SK-N-SH (cell line): Measurements from ENCODE around the gene IDH3A.

Experiments
- CTCF ChIP-seq: fragments of 200-600 bp; sonication (generic); IDR thresholded peaks from 2 replicates; pipeline ENCODE4 v1.6.1; 2017; ENCODE audit warnings: antibody characterized with exemption, mild to moderate bottlenecking, moderate library complexity
- EP300 ChIP-seq, 2 experiments: IDR thresholded peaks; 2 replicates each; pipeline versions ENCODE4 v1.4.0 to v1.6.1; 2012; ENCODE audit warnings: borderline replicate concordance in 1 of 2, low read depth in 1 of 2, low read length in 1 of 2
- FOSL2 ChIP-seq: IDR thresholded peaks from 2 replicates; pipeline ENCODE4 v1.4.0; 2012; ENCODE audit warnings: low read depth, mild to moderate bottlenecking, moderate library complexity, borderline replicate concordance
- FOXM1 ChIP-seq: IDR thresholded peaks from 2 replicates; pipeline ENCODE4 v1.4.0; 2012; ENCODE audit warnings: low read depth, mild to moderate bottlenecking
- GATA2 ChIP-seq: sonication (generic); formaldehyde crosslinking; IDR thresholded peaks from 2 replicates; pipeline ENCODE4 v1.5.0; 2020; ENCODE audit warnings: mild to moderate bottlenecking, missing genetic modification reagents
- IRF3 ChIP-seq: fragments of 150-350 bp; IDR thresholded peaks from 2 replicates; pipeline ENCODE4 v1.6.1; 2016; ENCODE audit warnings: mild to moderate bottlenecking, low read depth, low read length
- JUND ChIP-seq: IDR thresholded peaks from 2 replicates; pipeline ENCODE4 v1.4.0; 2012
- MAX ChIP-seq: IDR thresholded peaks from 2 replicates; pipeline ENCODE4 v1.4.0; 2012; ENCODE audit warnings: low read depth
- POLR2AphosphoS5 ChIP-seq: IDR thresholded peaks from 2 replicates; pipeline ENCODE4 v1.6.1; 2012; ENCODE audit warnings: low read depth, low read length
- REST ChIP-seq: IDR thresholded peaks from 2 replicates; pipeline ENCODE4 v1.6.1; 2012; ENCODE audit warnings: mild to moderate bottlenecking, low read depth, low read length, moderate library complexity
- RFX5 ChIP-seq: IDR thresholded peaks from 2 replicates; pipeline ENCODE4 v1.6.1; 2012; ENCODE audit warnings: mild to moderate bottlenecking, improper control_type of control experiment, low read length
- SIN3A ChIP-seq: IDR thresholded peaks from 2 replicates; pipeline ENCODE4 v1.6.1; 2012; ENCODE audit warnings: low read depth, mild to moderate bottlenecking, low read length, moderate library complexity, borderline replicate concordance
- TAF1 ChIP-seq: IDR thresholded peaks from 2 replicates; pipeline ENCODE4 v1.6.1; 2012; ENCODE audit warnings: low read depth, mild to moderate bottlenecking, low read length, moderate library complexity, borderline replicate concordance
- USF2 ChIP-seq: fragments of 150-350 bp; IDR thresholded peaks from 2 replicates; pipeline ENCODE4 v1.6.1; 2017; ENCODE audit warnings: antibody characterized with exemption, low read length, low read depth, borderline replicate concordance

- TF ChIP-seq CTCF (no peak), MAX (no peak), EP300 (IDR thresholded peaks at IDR 0.05; ENCODE audit: borderline replicate concordance in 1 of 2, low read depth in 1 of 2, low read length in 1 of 2) (no peak), SIN3A (no peak), USF2 (no peak), FOXM1 (no peak), GATA2 (CRISPR knock-in tag) (no peak), TAF1 (no peak), RFX5 (no peak), POLR2AphosphoS5 (no peak), JUND (no peak), IRF3 (no peak), FOSL2 (no peak), REST (no peak)
Observed at GRCh38 chr15:78142332-78142731, 6.8 kb upstream of the IDH3A start.
